Erythroblast (primary cell): ENCODE results near the gene KAT2A.
"Not testable (repeated sequence)": the region's sequence is repeated elsewhere in the genome, so short reads cannot be mapped to it uniquely, and the experiment has no call there.

Experiments used
- DNase-seq, 2 experiments: peaks; one replicate each; lab custom pipeline; 2025; lab: John Stamatoyannopoulos, UW
- GATA1 ChIP-seq: IDR thresholded peaks from 2 replicates; pipeline ENCODE4 v1.6.1; 2011; ENCODE audit warnings: low read depth, mild to moderate bottlenecking, control low read depth, low read length, moderate library complexity
- POLR2A ChIP-seq: IDR thresholded peaks from 2 replicates; pipeline ENCODE4 v1.6.1; 2011; ENCODE audit warnings: mild to moderate bottlenecking, low read length

Gene KAT2A

GRCh38 chr17:42120770-42121769, at the start of gene KAT2A:
KAT2A (minus strand) TSS chr17:42121367; CDS start chr17:42121304, 63 bp downstream.
- peak; percentile 83 to 88 for DNase-seq
- TF ChIP-seq POLR2A, result peak; percentile 42
- no peak for TF ChIP-seq GATA1

DNA sequence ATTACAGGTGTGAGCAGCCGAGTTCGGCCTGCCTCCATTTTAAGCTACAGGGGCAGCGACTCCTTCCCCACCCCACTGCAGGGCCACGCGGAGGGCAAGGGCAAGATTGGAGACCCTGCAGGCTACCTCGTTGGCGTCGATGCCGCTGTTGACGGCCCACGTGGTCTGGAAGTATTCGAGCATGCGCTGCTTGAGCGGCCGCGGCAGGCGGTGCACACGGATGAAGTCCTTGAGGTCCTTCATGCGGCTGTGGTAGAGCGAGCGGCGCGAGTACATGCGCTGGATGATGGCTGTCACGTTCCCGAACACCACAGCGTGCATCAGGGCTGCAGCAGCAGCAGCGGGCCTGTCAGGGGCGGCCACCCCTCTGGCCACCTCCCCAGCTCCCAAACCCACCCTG, 48.2 kb upstream of the KAT2A start:
- TF ChIP-seq GATA1 (no peak), POLR2A (no peak)
- no peak for DNase-seq

DNA sequence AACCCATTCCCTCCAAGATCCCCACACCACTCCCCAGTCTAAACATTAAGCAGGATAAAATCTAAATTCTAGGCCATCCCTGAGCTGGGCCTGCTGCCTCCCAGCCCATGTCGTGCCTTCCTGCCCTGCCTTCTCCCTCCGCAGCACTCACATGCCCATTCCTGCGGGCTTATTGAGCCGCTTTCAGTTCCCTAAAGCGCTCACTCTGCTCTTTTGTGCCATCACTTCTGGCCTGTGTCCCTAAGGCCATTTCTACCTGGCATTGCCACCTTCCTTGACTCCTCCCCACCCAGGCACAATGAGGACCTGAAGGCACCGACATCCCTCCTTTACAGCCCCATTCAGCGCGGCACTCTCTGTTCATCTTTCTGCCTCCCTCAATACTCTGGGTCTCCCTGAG, 46.6 kb upstream of the KAT2A start:
- TF ChIP-seq POLR2A (no peak), GATA1 (no peak)
- DNase-seq, result no peak

DNA sequence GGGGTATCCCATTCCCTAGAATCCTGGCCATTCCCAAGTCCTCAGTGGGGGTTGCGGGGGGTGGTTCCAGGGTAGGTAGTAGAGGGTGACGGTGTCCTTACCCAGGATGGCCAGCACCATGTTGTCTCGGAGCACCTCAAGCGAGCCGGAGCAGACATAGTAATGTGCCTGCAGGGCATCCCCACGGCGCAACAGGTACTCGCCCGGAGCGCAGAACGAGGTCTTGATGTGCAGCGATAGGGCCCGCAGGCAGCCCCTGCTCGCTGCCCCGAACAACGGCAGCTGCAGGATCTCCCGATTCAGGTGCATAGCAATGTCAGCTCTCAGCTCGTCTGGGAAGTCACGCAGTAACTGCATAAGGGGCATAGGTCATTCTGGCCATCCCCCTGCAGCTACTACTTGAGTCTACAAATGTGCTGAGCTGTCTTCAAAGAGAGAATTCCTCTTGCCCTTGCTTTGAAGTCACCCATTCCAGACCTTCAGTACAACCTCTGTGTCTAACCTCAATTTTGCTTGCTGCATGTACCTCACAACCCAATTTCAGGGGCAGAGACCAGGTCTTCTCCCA, 45.1 kb upstream of the KAT2A start:
- no peak for TF ChIP-seq GATA1
- no peak for TF ChIP-seq POLR2A
- DNase-seq, result no peak

- TF ChIP-seq GATA1 (no peak), POLR2A (no peak)
- DNase-seq, result no peak
These were observed 44.6 kb upstream of the KAT2A start for GRCh38 chr17:42165751-42166150.

GRCh38 chr17:42163696-42164407, 42.7 kb upstream of the KAT2A start:
- TF ChIP-seq POLR2A (no peak), GATA1 (no peak)
- DNase-seq, result no peak

DNA sequence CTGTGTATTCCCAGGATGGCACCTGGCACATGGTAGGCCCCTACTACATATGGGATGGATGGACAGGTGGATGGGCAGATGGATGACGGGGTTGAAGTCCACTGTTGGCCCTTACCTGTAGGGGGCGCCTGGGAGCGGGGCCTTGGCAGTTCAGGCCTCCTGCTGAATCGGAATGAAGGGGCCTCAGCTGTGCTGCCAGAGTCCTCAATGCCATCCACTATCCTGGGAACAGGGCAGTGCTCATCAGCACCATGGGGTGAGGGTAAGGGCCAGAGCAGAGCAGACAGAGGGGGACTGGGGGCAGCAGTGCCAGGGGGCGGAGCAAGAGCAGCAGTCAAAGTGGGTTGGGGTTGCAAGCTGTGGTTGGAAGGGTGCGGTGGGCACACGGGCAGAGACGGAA, 41.9 kb upstream of the KAT2A start:
- DNase-seq, result peak; percentile 52 to 70
- TF ChIP-seq GATA1, result no peak
- TF ChIP-seq POLR2A, result no peak

- no peak for DNase-seq
- TF ChIP-seq POLR2A (no peak), GATA1 (no peak)
These were observed 39.4 kb upstream of the KAT2A start for GRCh38 chr17:42160531-42160910.

DNA sequence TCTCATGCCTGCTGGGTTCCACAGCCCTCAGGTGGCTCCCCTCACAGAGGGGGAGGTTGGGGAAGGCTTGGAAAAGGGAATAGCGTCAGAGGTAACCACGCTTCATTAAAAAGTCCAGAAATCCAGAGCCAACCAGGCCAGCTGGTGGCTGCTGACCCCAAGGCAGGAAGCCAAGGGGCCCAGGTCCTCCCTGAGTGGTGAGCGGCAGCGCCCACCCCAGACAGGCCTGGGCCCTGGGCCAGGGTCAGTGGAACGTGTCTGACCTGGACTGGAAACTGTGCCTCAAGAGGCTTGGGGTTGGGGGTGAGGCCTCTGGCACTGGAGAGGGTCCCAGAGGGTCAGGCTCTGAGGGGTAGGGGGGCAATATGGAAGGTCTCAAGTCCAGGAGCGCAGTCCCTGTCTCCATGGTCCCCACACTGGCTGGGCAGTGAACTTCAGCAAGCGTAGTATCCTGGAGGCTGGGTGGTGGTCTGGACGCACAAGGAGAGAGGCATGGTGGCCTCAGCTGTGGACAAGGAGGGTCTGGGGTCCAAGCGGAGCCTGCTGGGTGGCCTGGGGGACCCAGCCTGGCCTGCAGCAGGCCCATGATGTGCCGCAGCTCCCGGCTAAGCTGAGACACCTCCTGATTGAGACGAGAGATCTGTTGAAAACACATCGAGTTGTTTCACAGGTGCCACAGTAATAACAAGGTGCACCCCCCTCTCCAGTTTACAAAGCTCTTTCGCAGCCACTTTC, 38.8 kb upstream of the KAT2A start:
- DNase-seq, result no peak
- TF ChIP-seq POLR2A (no peak), GATA1 (no peak)

- no peak for DNase-seq
- no peak for TF ChIP-seq POLR2A
- no peak for TF ChIP-seq GATA1
These were observed 34.5 kb upstream of the KAT2A start for GRCh38 chr17:42155614-42156045.

- DNase-seq, result peak; percentile 48 to 62
- TF ChIP-seq POLR2A (no peak), GATA1 (no peak)
These were observed 33.0 kb upstream of the KAT2A start for GRCh38 chr17:42153919-42154742.

DNA sequence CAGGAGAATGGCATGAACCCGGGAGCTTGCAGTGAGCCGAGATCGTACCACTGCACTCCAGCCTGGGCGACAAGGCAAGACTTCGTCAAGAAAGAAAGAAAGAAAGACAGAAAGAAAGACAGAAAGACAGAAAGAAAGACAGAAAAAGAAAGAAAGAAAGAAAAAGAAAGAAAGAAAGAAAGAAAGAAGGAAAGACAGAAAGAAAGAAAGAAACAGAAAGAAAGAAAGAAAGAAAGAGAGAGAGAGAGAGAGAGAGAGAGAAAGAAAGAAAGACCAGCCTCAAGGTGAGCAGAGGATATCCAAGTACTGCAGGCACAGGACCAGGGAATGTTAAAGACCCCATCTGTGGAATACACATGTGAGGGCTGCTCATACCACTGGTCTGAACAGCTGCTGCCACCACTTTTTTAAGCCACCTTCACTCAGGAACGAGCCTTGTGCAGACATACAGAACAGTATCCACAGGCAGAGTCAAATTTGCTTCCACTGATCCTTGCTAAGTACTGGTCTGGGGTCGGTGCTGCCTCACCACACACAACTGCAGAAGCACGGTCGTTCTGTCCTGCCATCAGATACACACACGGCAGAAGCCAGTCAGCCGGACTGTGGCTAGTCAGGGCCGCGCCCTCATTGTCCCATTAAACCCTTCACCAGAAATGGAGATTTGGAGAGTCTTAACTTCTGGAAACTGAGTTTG, 25.9 kb upstream of the KAT2A start:
- TF ChIP-seq POLR2A, result no peak
- no peak for TF ChIP-seq GATA1
- no peak for DNase-seq

- not testable (repeated sequence) for DNase-seq
These were observed 22.0 kb upstream of the KAT2A start for GRCh38 chr17:42143138-42143537.
